Measurements from ENCODE around the gene SF3A2.

GRCh38 chr19:2193807-2194206 lies 42.8 kb upstream of the SF3A2 start:
- TF ChIP-seq, protein P1, sequence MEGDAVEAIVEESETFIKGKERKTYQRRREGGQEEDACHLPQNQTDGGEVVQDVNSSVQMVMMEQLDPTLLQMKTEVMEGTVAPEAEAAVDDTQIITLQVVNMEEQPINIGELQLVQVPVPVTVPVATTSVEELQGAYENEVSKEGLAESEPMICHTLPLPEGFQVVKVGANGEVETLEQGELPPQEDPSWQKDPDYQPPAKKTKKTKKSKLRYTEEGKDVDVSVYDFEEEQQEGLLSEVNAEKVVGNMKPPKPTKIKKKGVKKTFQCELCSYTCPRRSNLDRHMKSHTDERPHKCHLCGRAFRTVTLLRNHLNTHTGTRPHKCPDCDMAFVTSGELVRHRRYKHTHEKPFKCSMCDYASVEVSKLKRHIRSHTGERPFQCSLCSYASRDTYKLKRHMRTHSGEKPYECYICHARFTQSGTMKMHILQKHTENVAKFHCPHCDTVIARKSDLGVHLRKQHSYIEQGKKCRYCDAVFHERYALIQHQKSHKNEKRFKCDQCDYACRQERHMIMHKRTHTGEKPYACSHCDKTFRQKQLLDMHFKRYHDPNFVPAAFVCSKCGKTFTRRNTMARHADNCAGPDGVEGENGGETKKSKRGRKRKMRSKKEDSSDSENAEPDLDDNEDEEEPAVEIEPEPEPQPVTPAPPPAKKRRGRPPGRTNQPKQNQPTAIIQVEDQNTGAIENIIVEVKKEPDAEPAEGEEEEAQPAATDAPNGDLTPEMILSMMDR (IDR thresholded peaks at IDR 0.05; ENCODE audit: insufficient read depth, low read length, poor library complexity, severe bottlenecking): no peak
- no peak for TF ChIP-seq EZH2phosphoT487 (conservative IDR thresholded peaks at IDR 0.05; ENCODE audit: low read length)

Data from SU-DHL-6 (cell line).